Ectodermal cell (in vitro differentiated cells): Measurements from ENCODE around the gene PAWR.

Experiments used
- H3K27ac ChIP-seq: 2 replicates; pipeline ENCODE4 v1.7.0; 2013; ENCODE audit warnings: mild to moderate bottlenecking, low read depth, low read length; ENCODE audit not compliant: insufficient read depth, poor library complexity, severe bottlenecking
- H3K27me3 ChIP-seq: 2 replicates; pipeline ENCODE4 v1.7.0; 2013; ENCODE audit warnings: mild to moderate bottlenecking, low read length; ENCODE audit not compliant: insufficient read depth, control insufficient read depth, poor library complexity, severe bottlenecking
- H3K36me3 ChIP-seq: one replicate; pipeline ENCODE4 v1.7.0; 2013; ENCODE audit warnings: low read length; ENCODE audit not compliant: control insufficient read depth, insufficient read depth
- H3K4me1 ChIP-seq: one replicate; pipeline ENCODE4 v1.7.0; 2013; ENCODE audit warnings: low read length; ENCODE audit not compliant: control insufficient read depth, insufficient read depth
- H3K4me3 ChIP-seq: 2 replicates; pipeline ENCODE4 v1.7.0; 2013; ENCODE audit warnings: low read depth, low read length, control low read depth; ENCODE audit not compliant: insufficient read depth
- H3K9me3 ChIP-seq: 2 replicates; pipeline ENCODE4 v1.7.0; 2013; ENCODE audit warnings: mild to moderate bottlenecking, low read length, moderate library complexity; ENCODE audit not compliant: control insufficient read depth
- WGBS, 2 experiments: methylation state at CpG; one replicate each; pipeline ENCODE4 v1.1.7; 2013; ENCODE audit warnings: missing lambda C conversion rate in 2 of 2; 5-methylcytosine and 5-hydroxymethylcytosine counted together

The PAWR gene

GRCh38 chr12:79537675-79538074, 153.1 kb downstream of the PAWR start:
- Histone ChIP-seq H3K27ac (no peak overlapping the region), H3K36me3 (no peaks in the 10 kb centered on the region), H3K27me3 (no peaks in the 10 kb centered on the region), H3K4me3 (no peak overlapping the region), H3K4me1 (no peaks in the 10 kb centered on the region), H3K9me3 (no peaks in the 10 kb centered on the region)
- WGBS, 2 experiments, result 94 to 100% methylated on average over 2 to 3 of the region's 3 CpGs

- H3K4me3 ChIP-seq, result no peak overlapping the region
- no peaks in the 10 kb centered on the region for H3K27me3 ChIP-seq
- 92 to 98% methylated on average over 2 of the region's 2 CpGs for WGBS, 2 experiments
- no peaks in the 10 kb centered on the region for H3K4me1 ChIP-seq
- H3K9me3 ChIP-seq, result no peaks in the 10 kb centered on the region
- H3K36me3 ChIP-seq, result no peaks in the 10 kb centered on the region
- no peak overlapping the region for H3K27ac ChIP-seq
Observed at GRCh38 chr12:79535751-79536150, 155.0 kb downstream of the PAWR start.
